Fibroblast of mammary gland (primary cell): ENCODE results near the gene USP20.

Source experiments
- DNase-seq: peaks from one replicate; pipeline ENCODE4 v3.0.0-alpha.2; 2010; ENCODE audit warnings: low read depth
- H3K4me3 ChIP-seq: 2 replicates; pipeline ENCODE4 v1.5.1; 2011; ENCODE audit warnings: low read depth, mild to moderate bottlenecking, low read length, moderate library complexity; ENCODE audit not compliant: control insufficient read depth
- TF ChIP-seq, protein P1 (sequence below): conservative IDR thresholded peaks from 2 replicates; pipeline ENCODE4 v1.5.1; 2011; ENCODE audit warnings: low read depth, low read length, inconsistent platforms; ENCODE audit not compliant: control insufficient read depth, insufficient read depth

The USP20 gene

DNA sequence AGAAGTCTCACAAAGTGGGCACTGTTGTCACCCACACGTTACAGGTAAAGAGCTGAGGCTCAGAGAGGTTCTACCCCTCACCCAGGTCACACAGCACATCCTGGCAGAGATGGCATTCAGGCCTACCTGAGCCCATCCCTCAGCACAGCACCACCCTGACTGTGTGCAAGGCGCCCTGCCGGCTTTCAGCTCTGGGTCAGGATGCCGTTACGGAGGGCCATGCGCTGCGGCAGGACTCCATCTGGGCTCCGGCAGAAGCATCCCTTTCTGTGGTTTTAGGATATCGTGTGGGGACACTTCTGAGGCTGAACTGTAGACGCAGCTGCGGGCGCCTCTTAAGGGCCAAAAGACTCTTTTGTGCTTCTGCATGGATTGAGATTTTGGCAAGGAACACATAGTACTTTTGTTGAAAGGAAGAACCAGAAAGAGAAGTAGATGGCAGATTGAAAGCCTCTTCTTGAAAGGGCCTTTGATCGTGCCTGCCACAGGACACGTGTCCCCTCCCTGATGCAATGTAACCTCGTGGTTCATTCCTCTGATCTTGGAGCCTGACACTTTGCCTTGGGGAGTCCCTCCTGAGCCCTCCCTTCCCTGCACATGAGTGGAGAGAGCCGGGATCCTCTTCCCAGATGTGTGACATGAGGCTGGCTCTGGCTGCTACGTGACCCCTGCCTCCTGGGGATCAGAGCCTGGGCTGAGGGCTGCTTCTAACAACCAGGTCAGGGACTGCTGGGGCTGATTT lies 31.3 kb downstream of the USP20 start:
- DNase-seq, result no peak

DNA sequence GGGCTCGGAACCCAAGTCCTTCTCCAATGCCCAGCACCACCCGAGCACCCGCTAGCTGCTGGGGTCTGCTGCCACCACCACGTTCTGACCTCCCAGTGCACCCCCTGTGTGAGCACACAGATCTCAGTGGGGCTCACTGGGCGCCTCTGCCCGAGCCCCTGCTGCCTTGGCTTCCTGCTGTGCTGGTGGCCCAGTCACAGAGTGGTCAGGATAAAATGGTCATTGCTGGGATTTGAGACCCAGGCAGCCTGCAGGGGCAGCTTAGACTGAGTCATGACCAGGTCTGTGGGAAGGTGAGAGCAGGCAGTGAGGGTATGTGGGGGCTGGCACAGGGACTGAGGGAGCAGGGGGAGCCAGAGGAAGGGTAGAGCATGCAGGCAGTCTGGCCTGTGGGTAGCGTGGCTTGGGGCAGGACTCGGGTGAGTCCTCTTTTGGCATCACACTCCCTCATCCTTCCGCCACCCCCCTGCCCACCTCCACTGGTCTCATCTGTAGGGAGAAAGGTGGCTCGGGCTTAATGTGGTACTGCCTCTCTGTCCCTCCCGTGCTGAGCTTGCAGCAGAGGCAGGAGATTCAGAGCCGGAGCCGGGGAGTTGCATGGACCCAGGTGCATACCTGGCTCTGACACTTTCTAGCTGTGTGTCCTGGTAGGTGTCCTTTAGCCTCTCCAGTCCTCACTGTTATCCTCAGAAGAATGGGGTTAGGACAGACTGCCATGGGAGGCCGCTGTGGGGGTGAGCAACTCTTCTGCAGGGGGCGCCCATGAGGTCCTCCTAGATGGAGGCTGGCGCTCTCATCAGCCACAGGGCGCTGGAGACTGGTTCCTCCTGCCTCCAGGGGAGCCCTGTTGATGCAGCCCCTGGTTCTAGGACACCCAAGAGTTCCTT lies 32.1 kb downstream of the USP20 start:
- TF ChIP-seq, protein P1, sequence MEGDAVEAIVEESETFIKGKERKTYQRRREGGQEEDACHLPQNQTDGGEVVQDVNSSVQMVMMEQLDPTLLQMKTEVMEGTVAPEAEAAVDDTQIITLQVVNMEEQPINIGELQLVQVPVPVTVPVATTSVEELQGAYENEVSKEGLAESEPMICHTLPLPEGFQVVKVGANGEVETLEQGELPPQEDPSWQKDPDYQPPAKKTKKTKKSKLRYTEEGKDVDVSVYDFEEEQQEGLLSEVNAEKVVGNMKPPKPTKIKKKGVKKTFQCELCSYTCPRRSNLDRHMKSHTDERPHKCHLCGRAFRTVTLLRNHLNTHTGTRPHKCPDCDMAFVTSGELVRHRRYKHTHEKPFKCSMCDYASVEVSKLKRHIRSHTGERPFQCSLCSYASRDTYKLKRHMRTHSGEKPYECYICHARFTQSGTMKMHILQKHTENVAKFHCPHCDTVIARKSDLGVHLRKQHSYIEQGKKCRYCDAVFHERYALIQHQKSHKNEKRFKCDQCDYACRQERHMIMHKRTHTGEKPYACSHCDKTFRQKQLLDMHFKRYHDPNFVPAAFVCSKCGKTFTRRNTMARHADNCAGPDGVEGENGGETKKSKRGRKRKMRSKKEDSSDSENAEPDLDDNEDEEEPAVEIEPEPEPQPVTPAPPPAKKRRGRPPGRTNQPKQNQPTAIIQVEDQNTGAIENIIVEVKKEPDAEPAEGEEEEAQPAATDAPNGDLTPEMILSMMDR, result no peak
- no peak for DNase-seq
- H3K4me3 ChIP-seq, result no peak overlapping the region

More for the DNA sequence above, 31.3 kb downstream of the USP20 start:
- TF ChIP-seq, protein P1, result no peak
- no peak overlapping the region for H3K4me3 ChIP-seq

- DNase-seq, result no peak
- TF ChIP-seq, protein P1, result no peak
- no peak overlapping the region for H3K4me3 ChIP-seq
These were observed 33.0 kb downstream of the USP20 start for GRCh38 chr9:129868023-129868871.

- no peak for DNase-seq
- no peak overlapping the region for H3K4me3 ChIP-seq
- TF ChIP-seq, protein P1, result no peak
These were observed 33.7 kb downstream of the USP20 start for GRCh38 chr9:129868872-129869486.

DNA sequence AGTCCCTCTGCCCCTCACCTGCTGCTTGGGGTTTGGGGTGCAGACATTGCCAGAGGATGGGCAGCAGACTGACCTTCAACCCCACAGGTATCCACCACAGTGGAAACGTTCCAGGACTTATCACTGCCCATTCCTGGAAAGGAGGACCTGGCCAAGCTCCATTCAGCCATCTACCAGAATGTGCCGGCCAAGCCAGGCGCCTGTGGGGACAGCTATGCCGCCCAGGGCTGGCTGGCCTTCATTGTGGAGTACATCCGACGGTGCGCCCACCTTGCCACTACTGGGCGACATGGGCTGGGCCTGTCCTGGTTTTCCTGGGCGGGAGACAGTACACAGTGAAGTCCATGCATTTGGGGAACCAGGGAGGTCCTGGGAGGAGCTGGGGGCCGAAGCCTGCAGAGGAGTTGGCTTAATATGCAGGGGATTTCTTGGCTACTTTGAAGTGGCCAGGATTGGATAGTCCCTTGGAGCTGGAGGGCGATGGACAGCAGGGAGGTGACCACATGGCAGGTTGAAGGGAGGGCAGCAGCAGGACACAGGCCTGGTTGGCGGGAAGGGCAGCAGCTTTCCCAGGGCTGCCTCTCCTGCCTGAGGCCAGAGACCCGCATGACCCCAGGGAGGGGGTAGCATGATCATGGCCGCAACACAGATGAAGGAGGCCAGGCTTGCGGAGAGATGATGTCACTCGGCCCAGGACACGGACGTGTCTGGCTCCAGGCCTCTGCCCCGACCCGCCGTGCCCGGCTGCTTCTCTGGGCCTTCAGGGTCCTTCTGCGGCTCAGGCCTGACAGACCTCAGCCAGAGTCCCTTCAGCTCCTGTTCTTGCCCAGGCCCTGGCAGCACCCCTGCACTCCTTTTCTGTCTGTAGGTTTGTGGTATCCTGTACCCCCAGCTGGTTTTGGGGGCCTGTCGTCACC lies 34.6 kb downstream of the USP20 start:
- TF ChIP-seq, protein P1, result no peak
- no peak for DNase-seq
- H3K4me3 ChIP-seq, result no peak overlapping the region
